GM18505 (cell line): ENCODE data around the gene NIPAL3.

Experiments used
- ATAC-seq: cut with Tn5 transposase; IDR thresholded peaks from one replicate; pipeline ENCODE4 v1.9.1; 2021; ENCODE audit not compliant: unreplicated experiment
- POLR2A ChIP-seq: IDR thresholded peaks from 4 replicates; pipeline ENCODE4 v1.6.1; 2011; ENCODE audit warnings: borderline replicate concordance; ENCODE audit not compliant: insufficient read depth, insufficient read length; ENCODE audit errors: extremely low read depth

Gene NIPAL3

GRCh38 chr1:24403806-24404205 lies 11.8 kb upstream of the NIPAL3 start:
- ATAC-seq = no peak
- TF ChIP-seq POLR2A = no peak

DNA sequence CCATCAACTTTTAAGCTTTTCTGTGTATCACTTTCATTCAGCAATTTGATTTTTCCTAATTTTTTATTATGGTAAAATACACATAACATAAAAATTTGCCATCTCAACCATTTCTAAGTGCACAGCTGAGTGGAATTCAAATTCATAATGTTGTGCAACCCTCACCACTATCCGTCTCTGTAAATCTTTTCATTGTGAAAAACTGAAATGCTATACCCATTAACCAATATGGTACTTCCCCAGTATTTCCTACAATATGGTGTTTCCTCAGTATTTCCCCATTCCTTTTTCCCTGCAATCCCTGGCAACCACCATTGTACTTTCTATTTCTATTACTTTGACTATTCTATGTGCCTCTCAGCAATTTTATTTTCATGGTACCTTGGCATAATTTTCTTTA lies 8.8 kb upstream of the NIPAL3 start:
- no peak for ATAC-seq
- no peak for TF ChIP-seq POLR2A

GRCh38 chr1:24409535-24409934 lies 6.1 kb upstream of the NIPAL3 start:
- no peak for TF ChIP-seq POLR2A
- no peak for ATAC-seq

DNA sequence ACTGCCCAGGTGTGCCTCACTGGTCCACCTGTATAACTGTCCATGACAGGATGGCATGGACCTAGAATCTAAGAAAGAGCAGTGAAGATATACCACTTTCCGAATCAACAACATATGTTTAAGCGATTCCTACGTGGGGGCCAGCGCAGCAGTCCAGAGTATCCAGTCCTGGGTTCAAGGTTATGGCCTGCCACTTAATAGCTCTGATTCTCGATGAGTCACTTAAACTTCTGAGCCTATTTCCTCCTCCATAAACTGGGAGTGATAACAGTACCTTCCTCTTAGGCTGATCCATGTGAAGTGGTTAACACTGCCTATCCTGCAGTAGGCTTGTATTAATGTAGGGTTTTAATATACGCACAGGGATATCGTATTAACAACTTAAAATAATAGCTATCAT lies 4.9 kb upstream of the NIPAL3 start:
- ATAC-seq = no peak
- TF ChIP-seq POLR2A = no peak

GRCh38 chr1:24411963-24412362 lies 3.6 kb upstream of the NIPAL3 start:
- ATAC-seq = no peak
- TF ChIP-seq POLR2A = no peak

DNA sequence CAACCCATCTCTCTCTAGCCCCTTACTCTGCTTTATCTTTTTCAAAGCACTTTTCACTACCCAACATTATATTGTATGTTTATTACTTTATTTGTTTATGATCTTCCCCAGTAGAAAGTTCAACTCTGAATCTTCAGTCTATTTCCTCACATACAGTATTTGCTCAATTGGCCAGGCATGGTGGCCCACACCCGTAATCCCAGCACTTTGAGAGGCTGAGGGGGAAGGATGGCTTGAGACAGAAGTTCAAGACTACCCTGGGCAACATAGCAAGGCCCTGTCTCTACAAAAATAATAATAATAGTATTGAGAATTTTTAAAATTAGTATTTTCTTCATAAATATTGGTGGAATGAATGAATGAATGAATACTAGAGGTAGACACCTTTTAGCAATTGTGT lies 3.2 kb upstream of the NIPAL3 start:
- no peak for ATAC-seq
- TF ChIP-seq POLR2A = no peak

GRCh38 chr1:24413350-24414163 lies 2.0 kb upstream of the NIPAL3 start, which contains the start of gene STPG1:
TSS of gene STPG1 (minus strand) at chr1:24413782. CDS start at chr1:24401388, 12,394 bp downstream.
- peak; percentile 61 for TF ChIP-seq POLR2A
- no peak for ATAC-seq

DNA sequence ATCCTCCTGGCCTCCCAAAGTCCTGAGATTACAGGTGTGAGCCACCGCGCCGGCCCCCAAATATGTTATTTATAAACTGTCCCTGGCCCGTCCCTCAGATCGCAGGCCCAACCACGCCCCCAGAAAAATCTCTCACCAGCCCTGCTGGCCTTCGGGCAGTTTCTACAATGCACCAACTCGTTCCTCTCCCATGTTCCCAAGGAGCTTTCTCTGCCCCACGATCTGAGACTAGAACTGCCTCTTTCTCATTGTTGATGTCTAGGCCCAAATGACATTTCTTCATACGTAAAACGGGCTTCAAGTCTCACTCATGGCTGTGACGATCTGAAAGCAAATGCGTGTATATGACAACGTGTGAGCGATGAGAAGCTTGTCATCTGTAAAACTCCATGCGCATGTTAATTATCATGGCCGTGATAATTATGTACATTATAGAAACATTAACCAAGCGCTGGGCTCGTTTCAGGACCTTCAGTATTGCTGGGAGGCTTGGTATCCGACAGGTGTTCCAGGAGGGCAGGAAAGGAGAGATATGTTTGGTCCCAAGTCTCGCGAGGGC lies 748 bp upstream of the NIPAL3 start:
- no peak for ATAC-seq
- no peak for TF ChIP-seq POLR2A

DNA sequence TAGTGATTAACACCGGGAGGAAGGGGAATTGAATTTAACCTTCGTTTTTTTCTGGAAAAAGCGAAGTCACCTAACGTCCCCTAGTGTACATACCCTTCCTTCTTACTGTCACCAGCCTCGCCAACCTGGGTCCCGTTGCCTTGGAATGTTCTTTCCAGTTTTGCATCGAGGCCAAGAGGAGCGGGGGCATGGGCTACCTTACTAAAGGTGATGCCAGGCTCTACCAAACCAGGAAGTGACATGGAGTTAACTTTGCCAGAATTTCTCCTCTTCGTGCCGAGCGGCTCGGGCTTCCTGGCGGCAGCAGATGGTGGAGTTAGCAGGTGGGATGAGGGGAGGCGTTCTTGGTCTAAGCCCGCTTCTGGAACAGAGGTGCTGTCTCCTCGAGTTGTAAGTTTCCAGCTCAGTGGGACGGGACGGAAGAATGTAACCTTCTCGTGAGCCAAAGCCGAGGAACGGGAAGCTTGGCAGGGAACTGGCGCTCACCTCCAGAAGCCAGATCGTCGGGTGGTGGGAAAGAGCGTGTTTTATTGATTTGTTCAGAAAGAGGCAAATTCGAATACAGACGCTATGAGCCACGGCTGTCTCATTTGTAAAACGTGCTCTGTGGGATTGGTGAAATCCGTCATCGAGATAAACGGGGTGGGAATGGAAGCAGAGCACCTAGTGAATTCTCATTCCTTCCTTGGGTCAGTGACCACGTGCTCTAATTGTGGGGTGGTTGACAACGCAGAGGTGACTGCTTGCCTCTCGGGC lies 486 bp downstream of the NIPAL3 start:
- no peak for TF ChIP-seq POLR2A
- no peak for ATAC-seq

DNA sequence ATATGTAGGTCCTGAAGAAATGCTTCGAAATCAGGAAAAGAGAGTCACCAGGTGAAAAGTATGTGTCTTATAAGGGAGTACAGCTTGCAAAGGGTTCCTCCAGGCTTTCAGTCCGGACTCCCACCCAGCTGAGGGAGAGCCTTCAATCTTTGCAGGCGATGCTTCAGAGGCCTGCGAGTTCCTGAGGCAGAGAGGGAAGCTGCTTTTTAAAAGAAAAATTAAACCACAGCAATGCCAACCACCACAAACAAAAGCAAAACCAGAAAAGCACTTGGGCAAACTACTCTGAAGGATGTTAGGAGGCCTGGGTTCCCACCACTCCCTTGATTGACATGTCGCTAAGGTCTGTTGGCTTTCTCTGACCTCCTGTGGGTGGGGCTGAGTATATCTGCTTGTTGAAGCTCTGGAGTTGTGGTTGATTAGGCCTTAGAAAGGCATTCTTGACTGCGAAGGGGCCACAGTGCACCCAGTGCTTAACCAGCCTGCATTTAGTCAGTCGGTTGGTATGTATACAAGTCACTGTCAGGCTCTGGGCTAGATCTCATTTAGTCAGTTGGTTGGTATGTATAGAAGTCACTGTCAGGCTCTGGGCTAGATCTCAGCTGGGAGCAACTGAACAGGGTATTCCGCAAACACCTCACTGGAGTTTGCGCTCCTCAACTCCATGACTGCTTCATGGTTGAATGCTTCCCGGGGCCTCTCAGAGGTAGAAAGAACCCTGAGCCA lies 1.2 kb downstream of the NIPAL3 start:
- ATAC-seq = no peak
- no peak for TF ChIP-seq POLR2A

DNA sequence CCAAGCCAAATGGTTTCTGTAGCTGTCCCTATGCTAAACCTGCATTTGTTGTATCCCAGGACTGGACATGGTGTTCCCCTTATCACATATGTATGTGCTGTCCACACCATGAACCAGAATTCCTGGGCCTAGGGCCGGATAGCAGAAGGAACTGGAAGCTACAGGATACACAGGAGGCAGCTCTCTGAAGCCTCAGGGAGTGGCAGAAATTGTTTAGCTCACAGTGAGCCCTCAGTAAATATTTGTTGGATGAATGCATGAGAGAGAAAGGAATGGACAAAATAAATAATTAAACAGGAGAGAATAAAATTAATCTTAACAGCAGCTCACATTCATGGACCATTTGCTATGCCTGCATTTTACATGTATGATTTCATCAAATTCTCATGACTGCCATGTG lies 2.1 kb downstream of the NIPAL3 start:
- ATAC-seq = no peak
- no peak for TF ChIP-seq POLR2A

DNA sequence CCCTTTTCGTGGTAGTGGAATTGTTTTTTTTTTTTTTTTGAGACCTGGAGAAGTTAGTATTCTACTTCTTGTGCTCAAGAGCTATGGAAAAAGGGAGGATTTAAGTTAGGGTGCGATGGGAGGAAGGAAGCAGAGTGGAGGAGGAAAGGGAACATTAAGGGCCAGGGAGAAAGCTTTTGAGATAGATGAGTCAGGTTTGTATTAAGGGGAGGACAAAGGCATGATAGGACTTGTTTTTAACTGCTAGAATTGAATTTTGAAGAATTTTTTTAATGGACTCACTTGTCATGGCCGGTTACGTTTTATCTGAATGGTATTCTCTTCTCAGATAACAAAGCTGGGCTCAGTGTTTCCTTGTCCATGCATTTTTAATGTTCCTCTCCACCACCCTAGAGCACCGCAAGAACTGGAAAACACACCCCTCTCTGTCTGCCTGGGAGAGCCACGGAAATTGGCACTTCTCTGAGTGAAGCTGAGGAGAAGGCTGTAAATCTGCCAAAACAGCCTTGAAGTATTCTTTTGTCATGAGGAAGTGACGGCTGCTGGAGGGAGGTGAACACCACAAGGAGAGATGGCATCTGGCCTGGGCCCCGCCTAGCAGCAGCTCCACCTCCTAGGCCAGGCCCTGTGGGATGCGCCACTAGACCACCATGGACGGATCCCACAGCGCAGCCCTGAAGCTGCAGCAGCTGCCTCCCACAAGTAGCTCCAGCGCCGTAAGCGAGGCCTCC lies 3.5 kb downstream of the NIPAL3 start:
- TF ChIP-seq POLR2A = no peak
- no peak for ATAC-seq
